BE2C (cell line): ENCODE results near the gene NKAPL.
"Not testable (repeated sequence)": the region's sequence is repeated elsewhere in the genome, so short reads cannot be mapped to it uniquely, and the experiment has no call there.

Experiments used
- DNase-seq: peaks from one replicate; pipeline ENCODE4 v3.0.0-alpha.2; 2020
- H3K27me3 ChIP-seq: fragments of 250-450 bp; sonication (Bioruptor Pico); 2 replicates; pipeline ENCODE4 v1.5.1; 2020; ENCODE audit warnings: mild to moderate bottlenecking
- H3K36me3 ChIP-seq: fragments of 250-450 bp; sonication (Bioruptor Pico); 2 replicates; pipeline ENCODE4 v1.5.1; 2020; ENCODE audit warnings: mild to moderate bottlenecking
- H3K4me1 ChIP-seq: fragments of 250-450 bp; sonication (Bioruptor Pico); 2 replicates; pipeline ENCODE4 v1.5.1; 2020
- H3K4me3 ChIP-seq: 2 replicates; pipeline ENCODE4 v1.5.1; 2011; ENCODE audit warnings: low read depth, low read length
- H3K9me3 ChIP-seq: fragments of 250-450 bp; sonication (Bioruptor Pico); 2 replicates; pipeline ENCODE4 v1.5.1; 2020
- CTCF ChIP-seq: IDR thresholded peaks from 2 replicates; pipeline ENCODE4 v1.5.1; 2012; ENCODE audit warnings: mild to moderate bottlenecking, low read depth, low read length

The NKAPL gene

GRCh38 chr6:28303570-28303969 is 44.5 kb downstream of the NKAPL start:
- DNase-seq = no peak
- H3K4me1 ChIP-seq = no peaks in the 10 kb centered on the region
- H3K36me3 ChIP-seq = no peaks in the 10 kb centered on the region; the same call in 1 of the 2 replicates
- H3K27me3 ChIP-seq = no peaks in the 10 kb centered on the region
- no peaks in the 10 kb centered on the region for H3K9me3 ChIP-seq
- H3K4me3 ChIP-seq = no peak overlapping the region
- no peak for TF ChIP-seq CTCF

- not testable (repeated sequence) for H3K36me3 ChIP-seq, H3K9me3 ChIP-seq, H3K4me3 ChIP-seq, H3K4me1 ChIP-seq, H3K27me3 ChIP-seq, DNase-seq
These were observed 47.3 kb downstream of the NKAPL start for GRCh38 chr6:28306363-28306762.
